Pancreas (tissue), 10 donors: ENCODE data around the gene ANXA4. TPM values are rescaled to one million over a fixed set of nuclear protein-coding genes. Genes with fewer than 3 reads are reported as not detected.
A peak's percentile ranks its signal among the peaks of the same experiment; 100 is the strongest.

ENCODE experiments used
- ATAC-seq, 4 donors: fragments of 200-7000 bp; cut with Tn5 transposase; one replicate each; pipeline versions ENCODE4 v1.8.0 to v1.9.1; 2020; ENCODE audit warnings: mild to moderate bottlenecking in 4 of 4, moderate library complexity in 4 of 4
- DNase-seq, 6 donors: peaks; one replicate each; pipeline ENCODE4 v3.0.0-alpha.2; 2020
- FAIRE-seq: peaks from 2 replicates; lab custom pipeline; 2012; peaks lifted over from hg19 to GRCh38; lab: Jason Lieb, UNC
- H3K27ac ChIP-seq, 4 donors: fragments of 200-600 bp; sonication (generic); 1 replicate in 3 of 4; 2 replicates in 1 of 4; pipeline versions ENCODE4 v1.5.0 to v1.8.0; 2020
- H3K27me3 ChIP-seq, 4 donors: fragments of 200-600 bp; one replicate each; pipeline ENCODE4 v1.8.0; 2021
- H3K36me3 ChIP-seq, 3 donors: fragments of 200-600 bp; sonication (generic) in 1 of 3; one replicate each; pipeline versions ENCODE4 v1.5.0 to v1.8.0; 2020 to 2021
- H3K4me1 ChIP-seq, 3 donors: fragments of 200-600 bp; one replicate each; pipeline ENCODE4 v1.8.0; 2021
- H3K4me3 ChIP-seq, 4 donors: fragments of 200-600 bp; sonication (generic) in 2 of 4; one replicate each; pipeline versions ENCODE4 v1.5.0 to v1.8.0; 2020 to 2021
- H3K9me3 ChIP-seq, 4 donors: fragments of 200-600 bp; one replicate each; pipeline ENCODE4 v1.8.0; 2021
- WGBS, 2 donors: extraction: QIAGEN DNeasy Blood & Tissue Kit; methylation state at CpG; one replicate each; pipeline ENCODE4 v1.1.7; 2013; 5-methylcytosine and 5-hydroxymethylcytosine counted together
- intact Hi-C, 3 donors: fragments of 100-400 bp; cut with DNase I; formaldehyde crosslinking; loops; one replicate each; pipeline versions ENCODE4 v1.11.1 to v1.14.2; 2022
- polyA plus RNA-seq, 2 donors: library from polyadenylated mRNA; stranded (reverse); fragments of 200-250 nt; gene quantifications; one replicate each; pipeline ENCODE4 v1.2.3, GENCODE V29; 2013
- total RNA-seq, 6 donors: library from RNA; stranded (reverse); fragmentation: NEBNext Ultra II Directional in 4 of 6; extraction: Animal tissue kit (Norgen Biotek cat#: 25700) in 4 of 6; gene quantifications; one replicate each; pipeline versions ENCODE4 v1.2.1 to v1.2.4, GENCODE V29; 2021 to 2023
- TF ChIP-seq, protein P1 (sequence below), 4 donors: fragments of 200-600 bp; sonication (generic) in 3 of 4; IDR thresholded peaks; one replicate each; pipeline versions ENCODE4 v1.5.0 to v1.8.0; 2021; ENCODE audit warnings: antibody characterized with exemption in 4 of 4
- donor health status: healthy with polysubstance abuse.
- donor health status: DM: no; HTN: no; CAD: no; lungs with moderate emphysema.
- donor health status: DM: no; HTN: no; CAD: no.
- donor health status: control.
- donor health status: control.
- donor health status: Bipolar disorder and iron deficiency.
- donor health status: DM: yes; HTN: yes; CAD: no.
- donor health status: DM: no; HTN: no; CAD: no.
- donor health status: DM: no; HTN: no; CAD: no.
- donor health status: DM: yes; HTN: yes; CAD: no.

Gene ANXA4
- total and polyA plus RNA-seq, 8 donors = 215 to 762 (median 463) TPM

- TF ChIP-seq, protein P1, sequence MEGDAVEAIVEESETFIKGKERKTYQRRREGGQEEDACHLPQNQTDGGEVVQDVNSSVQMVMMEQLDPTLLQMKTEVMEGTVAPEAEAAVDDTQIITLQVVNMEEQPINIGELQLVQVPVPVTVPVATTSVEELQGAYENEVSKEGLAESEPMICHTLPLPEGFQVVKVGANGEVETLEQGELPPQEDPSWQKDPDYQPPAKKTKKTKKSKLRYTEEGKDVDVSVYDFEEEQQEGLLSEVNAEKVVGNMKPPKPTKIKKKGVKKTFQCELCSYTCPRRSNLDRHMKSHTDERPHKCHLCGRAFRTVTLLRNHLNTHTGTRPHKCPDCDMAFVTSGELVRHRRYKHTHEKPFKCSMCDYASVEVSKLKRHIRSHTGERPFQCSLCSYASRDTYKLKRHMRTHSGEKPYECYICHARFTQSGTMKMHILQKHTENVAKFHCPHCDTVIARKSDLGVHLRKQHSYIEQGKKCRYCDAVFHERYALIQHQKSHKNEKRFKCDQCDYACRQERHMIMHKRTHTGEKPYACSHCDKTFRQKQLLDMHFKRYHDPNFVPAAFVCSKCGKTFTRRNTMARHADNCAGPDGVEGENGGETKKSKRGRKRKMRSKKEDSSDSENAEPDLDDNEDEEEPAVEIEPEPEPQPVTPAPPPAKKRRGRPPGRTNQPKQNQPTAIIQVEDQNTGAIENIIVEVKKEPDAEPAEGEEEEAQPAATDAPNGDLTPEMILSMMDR (IDR thresholded peaks at IDR 0.05) = no peak
- DNase-seq = no peak
- Histone ChIP-seq H3K27me3 (no peaks in the 10 kb centered on the region), H3K36me3 (no peaks in the 10 kb centered on the region), H3K27ac (no peak overlapping the region), H3K9me3 (no peaks in the 10 kb centered on the region), H3K4me1 (peaks cover 0 to 11% (median 4%) of the 10 kb centered on the region in 3 donors), H3K4me3 (peak overlapping the region in 2 of 4 donors; percentile 96 to 99)
- WGBS, 2 donors = 93 to 94% methylated on average over 6 of the region's 6 CpGs
- ATAC-seq = no peak
- intact Hi-C loops = no loop called here
- no peak for FAIRE-seq
These were observed 89.5 kb downstream of the ANXA4 start for GRCh38 chr2:69831354-69831905.

DNA sequence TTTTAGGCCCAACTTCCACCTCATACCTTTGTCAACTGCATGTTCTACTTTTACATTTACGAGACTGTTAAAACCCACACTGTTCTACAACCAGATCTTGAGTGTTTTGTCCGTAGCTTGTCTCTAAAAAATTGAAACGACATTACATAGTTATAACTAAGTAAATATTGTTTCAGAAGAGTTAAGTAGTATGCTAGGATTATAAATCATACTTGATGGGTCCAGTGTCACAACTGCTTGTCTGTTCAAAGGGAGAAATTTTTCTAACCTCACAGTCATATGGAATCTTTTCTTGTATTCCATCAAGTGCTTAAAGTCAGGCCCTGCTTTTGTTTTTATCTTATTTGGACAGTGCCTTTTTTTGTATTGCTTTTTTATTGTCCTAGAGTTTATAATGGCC is 91.8 kb downstream of the ANXA4 start:
- WGBS, 2 donors = 50 to 57% methylated on average over 3 of the region's 3 CpGs
- no peaks in the 10 kb centered on the region for H3K9me3 ChIP-seq
- H3K36me3 ChIP-seq = no peaks in the 10 kb centered on the region
- H3K4me3 ChIP-seq = no peak overlapping the region
- DNase-seq (no peak), FAIRE-seq (no peak), ATAC-seq (no peak)
- TF ChIP-seq, protein P1 (IDR thresholded peaks at IDR 0.05) = no peak
- intact Hi-C loops = no loop called here
- H3K27me3 ChIP-seq = no peaks in the 10 kb centered on the region
- peaks cover 0 to 11% (median 1%) of the 10 kb centered on the region in 3 donors for H3K4me1 ChIP-seq
- no peak overlapping the region for H3K27ac ChIP-seq

DNA sequence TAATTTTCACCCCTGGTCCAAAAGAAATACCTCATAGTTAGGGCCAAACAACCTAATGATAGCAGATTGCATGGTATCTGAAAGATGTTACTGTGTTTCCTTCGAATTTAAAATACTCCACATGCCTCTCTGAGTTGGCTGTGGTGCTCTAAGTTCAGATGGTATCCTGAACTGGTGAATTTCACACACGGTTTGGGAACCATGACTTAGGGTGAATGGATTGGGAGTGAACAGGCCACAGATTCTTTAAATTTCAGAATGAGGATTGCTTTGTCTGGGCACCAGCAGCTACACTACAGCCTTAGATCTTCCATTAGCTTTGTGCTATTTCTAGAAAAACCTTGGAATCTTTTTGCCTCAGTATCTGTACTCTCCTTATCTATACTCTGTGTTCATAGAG is 93.7 kb downstream of the ANXA4 start:
- Histone ChIP-seq H3K4me1 (peaks cover 0 to 9% (median 0%) of the 10 kb centered on the region in 3 donors), H3K9me3 (no peaks in the 10 kb centered on the region), H3K27ac (no peak overlapping the region), H3K4me3 (no peak overlapping the region), H3K36me3 (peaks cover 0 to 10% (median 0%) of the 10 kb centered on the region in 3 donors), H3K27me3 (no peaks in the 10 kb centered on the region)
- WGBS, 2 donors = 76 to 82% methylated on average over 2 of the region's 2 CpGs
- FAIRE-seq = no peak
- ATAC-seq = no peak
- no peak for DNase-seq
- TF ChIP-seq, protein P1 (IDR thresholded peaks at IDR 0.05) = no peak
- intact Hi-C loops = no loop called here

DNA sequence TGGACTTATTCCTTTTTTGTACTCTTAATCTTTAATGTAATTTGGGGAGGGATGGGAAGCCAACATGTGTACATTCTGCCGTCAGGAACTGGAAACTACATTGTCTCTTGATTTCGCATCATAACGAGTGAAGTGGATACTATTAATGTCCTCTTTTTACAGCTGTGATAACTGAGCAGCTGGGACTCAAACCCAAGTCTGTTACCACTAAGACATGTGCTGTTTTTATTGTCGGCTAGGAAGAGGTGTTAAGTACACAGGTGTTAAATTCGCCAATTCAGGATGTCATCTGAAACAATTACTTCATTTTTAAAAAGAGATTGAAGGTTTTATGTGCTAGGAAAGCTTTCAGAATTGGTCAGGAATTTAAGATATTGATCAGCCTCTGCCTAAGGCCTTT is 94.4 kb downstream of the ANXA4 start:
- intact Hi-C loops = no loop called here
- Histone ChIP-seq H3K27ac (no peak overlapping the region), H3K4me1 (peaks cover 0 to 5% (median 0%) of the 10 kb centered on the region in 3 donors), H3K4me3 (no peak overlapping the region), H3K9me3 (no peaks in the 10 kb centered on the region), H3K27me3 (no peaks in the 10 kb centered on the region), H3K36me3 (peaks cover 0 to 16% (median 0%) of the 10 kb centered on the region in 3 donors)
- WGBS, 2 donors = 49 to 50% methylated on average over 5 of the region's 5 CpGs
- ATAC-seq (no peak), FAIRE-seq (no peak), DNase-seq (no peak)
- TF ChIP-seq, protein P1 (IDR thresholded peaks at IDR 0.05) = no peak

- DNase-seq (no peak), FAIRE-seq (no peak), ATAC-seq (no peak)
- Histone ChIP-seq H3K9me3 (no peaks in the 10 kb centered on the region), H3K36me3 (peaks cover 0 to 22% (median 0%) of the 10 kb centered on the region in 3 donors), H3K27me3 (no peaks in the 10 kb centered on the region), H3K27ac (no peak overlapping the region), H3K4me3 (no peak overlapping the region), H3K4me1 (no peaks in the 10 kb centered on the region)
- 92 to 93% methylated on average over 2 of the region's 2 CpGs for WGBS, 2 donors
- intact Hi-C loops = no loop called here
- TF ChIP-seq, protein P1 (IDR thresholded peaks at IDR 0.05) = no peak
These were observed 95.6 kb downstream of the ANXA4 start for GRCh38 chr2:69837533-69837932.
